Ishikawa (cell line): ENCODE measurements around the gene SLC41A2.

Experiments used
- CREB1 ChIP-seq: IDR thresholded peaks from 2 replicates; pipeline ENCODE4 v1.6.1; 2012; ENCODE audit warnings: low read depth
- EGR1 ChIP-seq: IDR thresholded peaks from 2 replicates; pipeline ENCODE4 v1.6.1; 2012
- EP300 ChIP-seq: IDR thresholded peaks from 2 replicates; pipeline ENCODE4 v1.6.1; 2012; ENCODE audit warnings: borderline replicate concordance
- FOXM1 ChIP-seq: IDR thresholded peaks from 2 replicates; pipeline ENCODE4 v1.6.1; 2012; ENCODE audit warnings: low read depth, borderline replicate concordance
- MAX ChIP-seq: IDR thresholded peaks from 2 replicates; pipeline ENCODE4 v1.6.1; 2012
- NFIC ChIP-seq: IDR thresholded peaks from 2 replicates; pipeline ENCODE4 v1.6.1; 2012
- RAD21 ChIP-seq: IDR thresholded peaks from 2 replicates; pipeline ENCODE4 v1.6.1; 2012; ENCODE audit warnings: low read depth
- TAF1 ChIP-seq: IDR thresholded peaks from 2 replicates; pipeline ENCODE4 v1.6.1; 2012; ENCODE audit warnings: low read depth, mild to moderate bottlenecking
- TEAD4 ChIP-seq: IDR thresholded peaks from 2 replicates; pipeline ENCODE4 v1.6.1; 2012
- YY1 ChIP-seq: IDR thresholded peaks from 2 replicates; pipeline ENCODE4 v1.6.1; 2012; ENCODE audit warnings: low read depth
- ZBTB7A ChIP-seq: IDR thresholded peaks from 2 replicates; pipeline ENCODE4 v1.6.1; 2012; ENCODE audit warnings: low read depth

- TF ChIP-seq RAD21 (no peak), EP300 (no peak), FOXM1 (no peak), TAF1 (no peak), ZBTB7A (no peak), TEAD4 (no peak), CREB1 (no peak), NFIC (no peak), EGR1 (no peak), YY1 (no peak), MAX (no peak)
These were observed 46.1 kb downstream of the SLC41A2 start for GRCh38 chr12:104911942-104912341.
